Neural cell (in vitro differentiated cells): ENCODE results near the gene GRIA3.

Experiments
- EP300 ChIP-seq: fragments of 450-650 bp; conservative IDR thresholded peaks from 2 replicates; pipeline ENCODE4 v1.6.1; 2014; ENCODE audit warnings: antibody characterized with exemption, mild to moderate bottlenecking, moderate library complexity; ENCODE audit not compliant: poor library complexity, severe bottlenecking
- EZH2 ChIP-seq: fragments of 200-600, 300-800 bp; shearing (Covaris generic), sonication (generic); IDR thresholded peaks from 2 replicates; pipeline ENCODE4 v1.6.1; 2014; ENCODE audit warnings: antibody characterized with exemption, low read length, borderline replicate concordance, mild to moderate bottlenecking; ENCODE audit not compliant: insufficient read depth, poor library complexity, severe bottlenecking
- POLR2AphosphoS5 ChIP-seq: IDR thresholded peaks from 2 replicates; pipeline ENCODE4 v1.6.1; 2012
- SMC3 ChIP-seq: fragments of 450-650 bp; conservative IDR thresholded peaks from 2 replicates; pipeline ENCODE4 v1.6.1; 2014; ENCODE audit warnings: antibody characterized with exemption, mild to moderate bottlenecking, moderate library complexity; ENCODE audit not compliant: poor library complexity
- TF ChIP-seq, protein P1 (sequence below): fragments of 450-650 bp; IDR thresholded peaks from 2 replicates; pipeline ENCODE4 v1.5.1; 2014; ENCODE audit warnings: antibody characterized with exemption, mild to moderate bottlenecking, moderate library complexity; ENCODE audit not compliant: poor library complexity, severe bottlenecking
- TF ChIP-seq, protein P2 (sequence below): IDR thresholded peaks from 2 replicates; pipeline ENCODE4 v1.6.1; 2012; ENCODE audit warnings: borderline replicate concordance

DNA sequence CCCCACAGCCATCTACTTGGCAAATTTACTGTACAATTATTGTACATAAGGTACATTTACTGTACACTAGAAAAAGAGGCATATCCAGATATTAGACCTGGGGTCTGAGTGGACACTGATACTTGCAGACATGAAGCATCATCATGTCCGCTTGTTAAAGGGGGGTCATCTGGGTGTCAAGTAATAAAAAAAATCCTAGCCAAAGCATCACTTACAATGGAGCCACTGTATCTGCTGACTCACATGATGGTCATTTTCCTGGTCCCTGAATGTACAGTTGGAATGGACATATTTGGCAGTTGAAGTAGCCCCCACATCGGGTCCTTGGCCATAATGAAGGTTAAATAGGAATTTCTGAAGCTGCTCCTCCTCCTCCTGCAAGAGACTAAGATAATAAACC lies 320.0 kb downstream of the GRIA3 start:
- TF ChIP-seq EZH2 (no peak), EP300 (no peak), SMC3 (no peak), POLR2AphosphoS5 (no peak)
- TF ChIP-seq, protein P1, sequence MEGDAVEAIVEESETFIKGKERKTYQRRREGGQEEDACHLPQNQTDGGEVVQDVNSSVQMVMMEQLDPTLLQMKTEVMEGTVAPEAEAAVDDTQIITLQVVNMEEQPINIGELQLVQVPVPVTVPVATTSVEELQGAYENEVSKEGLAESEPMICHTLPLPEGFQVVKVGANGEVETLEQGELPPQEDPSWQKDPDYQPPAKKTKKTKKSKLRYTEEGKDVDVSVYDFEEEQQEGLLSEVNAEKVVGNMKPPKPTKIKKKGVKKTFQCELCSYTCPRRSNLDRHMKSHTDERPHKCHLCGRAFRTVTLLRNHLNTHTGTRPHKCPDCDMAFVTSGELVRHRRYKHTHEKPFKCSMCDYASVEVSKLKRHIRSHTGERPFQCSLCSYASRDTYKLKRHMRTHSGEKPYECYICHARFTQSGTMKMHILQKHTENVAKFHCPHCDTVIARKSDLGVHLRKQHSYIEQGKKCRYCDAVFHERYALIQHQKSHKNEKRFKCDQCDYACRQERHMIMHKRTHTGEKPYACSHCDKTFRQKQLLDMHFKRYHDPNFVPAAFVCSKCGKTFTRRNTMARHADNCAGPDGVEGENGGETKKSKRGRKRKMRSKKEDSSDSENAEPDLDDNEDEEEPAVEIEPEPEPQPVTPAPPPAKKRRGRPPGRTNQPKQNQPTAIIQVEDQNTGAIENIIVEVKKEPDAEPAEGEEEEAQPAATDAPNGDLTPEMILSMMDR: no peak
- TF ChIP-seq, protein P2, sequence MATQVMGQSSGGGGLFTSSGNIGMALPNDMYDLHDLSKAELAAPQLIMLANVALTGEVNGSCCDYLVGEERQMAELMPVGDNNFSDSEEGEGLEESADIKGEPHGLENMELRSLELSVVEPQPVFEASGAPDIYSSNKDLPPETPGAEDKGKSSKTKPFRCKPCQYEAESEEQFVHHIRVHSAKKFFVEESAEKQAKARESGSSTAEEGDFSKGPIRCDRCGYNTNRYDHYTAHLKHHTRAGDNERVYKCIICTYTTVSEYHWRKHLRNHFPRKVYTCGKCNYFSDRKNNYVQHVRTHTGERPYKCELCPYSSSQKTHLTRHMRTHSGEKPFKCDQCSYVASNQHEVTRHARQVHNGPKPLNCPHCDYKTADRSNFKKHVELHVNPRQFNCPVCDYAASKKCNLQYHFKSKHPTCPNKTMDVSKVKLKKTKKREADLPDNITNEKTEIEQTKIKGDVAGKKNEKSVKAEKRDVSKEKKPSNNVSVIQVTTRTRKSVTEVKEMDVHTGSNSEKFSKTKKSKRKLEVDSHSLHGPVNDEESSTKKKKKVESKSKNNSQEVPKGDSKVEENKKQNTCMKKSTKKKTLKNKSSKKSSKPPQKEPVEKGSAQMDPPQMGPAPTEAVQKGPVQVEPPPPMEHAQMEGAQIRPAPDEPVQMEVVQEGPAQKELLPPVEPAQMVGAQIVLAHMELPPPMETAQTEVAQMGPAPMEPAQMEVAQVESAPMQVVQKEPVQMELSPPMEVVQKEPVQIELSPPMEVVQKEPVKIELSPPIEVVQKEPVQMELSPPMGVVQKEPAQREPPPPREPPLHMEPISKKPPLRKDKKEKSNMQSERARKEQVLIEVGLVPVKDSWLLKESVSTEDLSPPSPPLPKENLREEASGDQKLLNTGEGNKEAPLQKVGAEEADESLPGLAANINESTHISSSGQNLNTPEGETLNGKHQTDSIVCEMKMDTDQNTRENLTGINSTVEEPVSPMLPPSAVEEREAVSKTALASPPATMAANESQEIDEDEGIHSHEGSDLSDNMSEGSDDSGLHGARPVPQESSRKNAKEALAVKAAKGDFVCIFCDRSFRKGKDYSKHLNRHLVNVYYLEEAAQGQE: no peak
